Esophagus muscularis mucosa (tissue), 4 donors: ENCODE results near the gene MCOLN1. TPM values are rescaled to one million over a fixed set of nuclear protein-coding genes. Genes with fewer than 3 reads are reported as not detected.

Experiments
- DNase-seq: peaks from one replicate; pipeline ENCODE4 v3.0.0-alpha.2; 2017; ENCODE audit errors: extremely low spot score
- H3K27ac ChIP-seq, 4 donors: fragments of 200-600 bp; sonication (generic); replicated peaks in 1 of 4; 1 replicate in 3 of 4; 2 replicates in 1 of 4; pipeline ENCODE4 v1.5.1; 2016 to 2019; ENCODE audit warnings: mild to moderate bottlenecking in 1 of 4
- H3K27me3 ChIP-seq, 4 donors: fragments of 200-600 bp; sonication (generic); one replicate each; pipeline versions ENCODE4 v1.5.1 to v1.6.0; 2016 to 2019
- H3K36me3 ChIP-seq, 4 donors: fragments of 200-600 bp; sonication (generic); one replicate each; pipeline ENCODE4 v1.5.1; 2016 to 2019
- H3K4me1 ChIP-seq, 4 donors: fragments of 200-600 bp; sonication (generic); one replicate each; pipeline ENCODE4 v1.5.1; 2016 to 2019
- H3K4me3 ChIP-seq, 4 donors: fragments of 200-600 bp; sonication (generic); 1 replicate in 2 of 4; 2 replicates in 2 of 4; pipeline ENCODE4 v1.5.1; 2016 to 2019; ENCODE audit warnings: mild to moderate bottlenecking in 4 of 4, moderate library complexity in 1 of 4
- H3K9me3 ChIP-seq, 4 donors: fragments of 200-600 bp; sonication (generic); 1 replicate in 3 of 4; 2 replicates in 1 of 4; pipeline ENCODE4 v1.5.1; 2016 to 2019
- EP300 ChIP-seq: sonication (generic); formaldehyde crosslinking; IDR thresholded peaks from one replicate; pipeline ENCODE4 v1.6.1; 2017; ENCODE audit warnings: antibody characterized with exemption
- POLR2A ChIP-seq: fragments of 450-650 bp; IDR thresholded peaks from one replicate; pipeline ENCODE4 v1.6.1; 2017; ENCODE audit warnings: antibody characterized with exemption, moderate library complexity, mild to moderate bottlenecking, low read depth
- POLR2AphosphoS5 ChIP-seq, 2 donors: sonication (generic); formaldehyde crosslinking; IDR thresholded peaks; one replicate each; pipeline ENCODE4 v1.6.1; 2017; ENCODE audit warnings: antibody characterized with exemption in 2 of 2
- WGBS: methylation state at CpG from one replicate; pipeline ENCODE4 v1.1.5; 2018; 5-methylcytosine and 5-hydroxymethylcytosine counted together
- intact Hi-C: fragments of 100-400 bp; cut with DNase I; formaldehyde crosslinking; loops from one replicate; pipeline ENCODE4 v1.15.1; 2023
- total RNA-seq, 4 donors: library from RNA; depleted of rRNA; stranded (reverse); fragments of >200 nt; gene quantifications; one replicate each; pipeline versions ENCODE4 v1.1.0 to v1.2.1, GENCODE V29; 2016
- TF ChIP-seq, protein P1 (sequence below), 3 experiments: fragments of 200-600 bp in 2 of 3; fragments of 450-650 bp in 1 of 3; sonication (generic) in 2 of 3; IDR thresholded peaks; one replicate each; pipeline ENCODE4 v1.5.1; 2017 to 2019; ENCODE audit warnings: antibody characterized with exemption in 3 of 3, mild to moderate bottlenecking in 2 of 3, moderate library complexity in 1 of 3

The MCOLN1 gene
- total RNA-seq, 4 donors from 2014 or later: 11.3 to 20.7 (median 14.4) TPM

DNA sequence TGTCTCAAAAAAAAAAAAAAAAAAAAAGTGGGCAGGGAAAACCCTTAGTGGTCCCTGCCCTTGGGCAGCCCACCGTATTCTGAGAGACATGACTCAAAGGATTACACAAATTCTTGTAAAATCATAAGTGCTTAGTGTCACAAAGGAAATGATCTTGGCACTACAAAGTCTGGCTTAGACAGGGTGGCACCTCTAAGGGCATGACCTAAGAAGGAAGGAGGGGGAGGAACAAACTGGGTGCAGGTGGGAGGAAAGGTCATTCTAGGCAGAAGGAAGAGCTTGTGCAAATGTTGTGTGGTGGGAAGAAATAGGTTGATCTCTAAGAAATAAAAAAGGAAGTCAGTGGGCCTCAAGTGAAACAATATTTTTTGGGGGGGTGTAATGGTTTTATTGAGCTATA, 23.5 kb downstream of the MCOLN1 start:
- H3K27ac ChIP-seq: no peak overlapping the region
- H3K9me3 ChIP-seq: no peaks in the 10 kb centered on the region
- H3K4me3 ChIP-seq: no peak overlapping the region
- no peak for DNase-seq
- H3K27me3 ChIP-seq: no peaks in the 10 kb centered on the region
- no peak for TF ChIP-seq POLR2A
- TF ChIP-seq EP300: no peak
- TF ChIP-seq POLR2AphosphoS5 (IDR thresholded peaks at IDR 0.05): no peak
- TF ChIP-seq, protein P1, sequence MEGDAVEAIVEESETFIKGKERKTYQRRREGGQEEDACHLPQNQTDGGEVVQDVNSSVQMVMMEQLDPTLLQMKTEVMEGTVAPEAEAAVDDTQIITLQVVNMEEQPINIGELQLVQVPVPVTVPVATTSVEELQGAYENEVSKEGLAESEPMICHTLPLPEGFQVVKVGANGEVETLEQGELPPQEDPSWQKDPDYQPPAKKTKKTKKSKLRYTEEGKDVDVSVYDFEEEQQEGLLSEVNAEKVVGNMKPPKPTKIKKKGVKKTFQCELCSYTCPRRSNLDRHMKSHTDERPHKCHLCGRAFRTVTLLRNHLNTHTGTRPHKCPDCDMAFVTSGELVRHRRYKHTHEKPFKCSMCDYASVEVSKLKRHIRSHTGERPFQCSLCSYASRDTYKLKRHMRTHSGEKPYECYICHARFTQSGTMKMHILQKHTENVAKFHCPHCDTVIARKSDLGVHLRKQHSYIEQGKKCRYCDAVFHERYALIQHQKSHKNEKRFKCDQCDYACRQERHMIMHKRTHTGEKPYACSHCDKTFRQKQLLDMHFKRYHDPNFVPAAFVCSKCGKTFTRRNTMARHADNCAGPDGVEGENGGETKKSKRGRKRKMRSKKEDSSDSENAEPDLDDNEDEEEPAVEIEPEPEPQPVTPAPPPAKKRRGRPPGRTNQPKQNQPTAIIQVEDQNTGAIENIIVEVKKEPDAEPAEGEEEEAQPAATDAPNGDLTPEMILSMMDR (IDR thresholded peaks at IDR 0.05): no peak
- intact Hi-C loops: no loop called here
- 67% methylated on average over 1 of the region's 1 CpG for WGBS
- peaks cover 1 to 4% (median 3%) of the 10 kb centered on the region in 4 donors for H3K4me1 ChIP-seq
- peaks cover 38 to 81% (median 58%) of the 10 kb centered on the region in 4 donors for H3K36me3 ChIP-seq

DNA sequence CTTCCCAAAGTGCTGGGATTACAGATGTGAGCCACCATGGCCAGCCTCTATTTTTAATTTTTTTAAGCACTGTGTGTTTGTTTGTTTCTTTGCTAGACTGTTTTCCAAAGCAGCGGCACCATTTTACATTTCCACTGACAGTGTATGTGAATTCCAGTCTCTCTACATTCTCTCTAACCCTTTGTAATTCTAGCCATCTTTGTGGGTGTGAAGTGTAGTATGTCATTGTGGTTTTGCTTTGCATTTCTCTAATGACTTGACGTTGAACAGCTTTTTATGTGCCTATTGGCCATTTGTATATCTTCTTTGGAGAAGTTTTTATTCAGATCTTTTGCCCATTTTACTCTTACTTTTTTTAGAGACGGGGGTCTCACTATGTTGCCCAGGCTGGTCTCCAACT, 24.7 kb downstream of the MCOLN1 start:
- intact Hi-C loops: no loop called here
- no peak overlapping the region for H3K4me3 ChIP-seq

DNA sequence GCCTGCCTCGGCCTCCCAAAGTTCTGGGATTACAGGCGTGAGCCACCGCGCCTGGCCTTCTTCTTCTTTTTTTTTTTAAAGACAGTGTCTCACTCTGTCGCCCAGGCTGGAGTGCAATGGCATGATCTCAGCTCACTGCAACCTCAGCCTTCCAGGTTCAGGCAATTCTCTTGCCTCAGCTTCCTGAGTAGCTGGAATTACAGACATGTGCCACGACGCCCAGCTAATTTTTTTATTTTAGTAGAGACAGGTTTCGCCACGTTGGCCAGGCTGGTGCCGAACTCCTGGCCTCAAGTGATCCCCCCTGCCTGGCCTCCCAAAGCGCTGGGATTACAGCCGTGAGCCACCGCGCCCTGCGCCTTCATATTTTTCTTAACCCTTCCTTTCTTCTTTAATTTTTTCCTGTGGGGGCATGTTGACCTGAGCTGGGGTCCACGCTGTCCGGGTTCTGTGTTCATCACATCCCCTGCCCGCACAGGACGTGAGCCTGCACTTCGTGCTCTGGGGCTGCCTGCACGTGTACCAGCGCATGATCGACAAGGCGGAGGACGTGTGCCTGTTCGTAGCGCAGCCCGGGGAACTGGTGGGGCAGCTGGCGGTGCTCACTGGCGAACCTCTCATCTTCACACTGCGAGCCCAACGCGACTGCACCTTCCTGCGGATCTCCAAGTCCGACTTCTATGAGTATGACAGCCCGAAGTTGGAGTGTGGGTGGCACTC, 27.2 kb downstream of the MCOLN1 start:
- TF ChIP-seq, protein P1 (IDR thresholded peaks at IDR 0.05): no peak
- TF ChIP-seq EP300: no peak
- no peak for TF ChIP-seq POLR2A
- TF ChIP-seq POLR2AphosphoS5 (IDR thresholded peaks at IDR 0.05): no peak
- Histone ChIP-seq H3K36me3 (peaks cover 21 to 74% (median 50%) of the 10 kb centered on the region in 4 donors), H3K27ac (no peak overlapping the region), H3K4me3 (no peak overlapping the region), H3K4me1 (peaks cover 5 to 15% (median 13%) of the 10 kb centered on the region in 4 donors), H3K9me3 (no peaks in the 10 kb centered on the region), H3K27me3 (no peaks in the 10 kb centered on the region)
- WGBS: 92% methylated on average over 36 of the region's 36 CpGs
- intact Hi-C loops: no loop called here
- DNase-seq: no peak

More for the DNA sequence above, 24.7 kb downstream of the MCOLN1 start:
- Histone ChIP-seq H3K9me3 (no peaks in the 10 kb centered on the region), H3K36me3 (peaks cover 26 to 77% (median 52%) of the 10 kb centered on the region in 4 donors), H3K27me3 (no peaks in the 10 kb centered on the region), H3K4me1 (peaks cover 5 to 15% (median 13%) of the 10 kb centered on the region in 4 donors), H3K27ac (no peak overlapping the region)
- TF ChIP-seq, protein P1 (IDR thresholded peaks at IDR 0.05): no peak
- no peak for TF ChIP-seq POLR2AphosphoS5 (IDR thresholded peaks at IDR 0.05)
- TF ChIP-seq EP300: no peak
- no peak for TF ChIP-seq POLR2A
- 88% methylated on average over 3 of the region's 3 CpGs for WGBS
- DNase-seq: no peak

DNA sequence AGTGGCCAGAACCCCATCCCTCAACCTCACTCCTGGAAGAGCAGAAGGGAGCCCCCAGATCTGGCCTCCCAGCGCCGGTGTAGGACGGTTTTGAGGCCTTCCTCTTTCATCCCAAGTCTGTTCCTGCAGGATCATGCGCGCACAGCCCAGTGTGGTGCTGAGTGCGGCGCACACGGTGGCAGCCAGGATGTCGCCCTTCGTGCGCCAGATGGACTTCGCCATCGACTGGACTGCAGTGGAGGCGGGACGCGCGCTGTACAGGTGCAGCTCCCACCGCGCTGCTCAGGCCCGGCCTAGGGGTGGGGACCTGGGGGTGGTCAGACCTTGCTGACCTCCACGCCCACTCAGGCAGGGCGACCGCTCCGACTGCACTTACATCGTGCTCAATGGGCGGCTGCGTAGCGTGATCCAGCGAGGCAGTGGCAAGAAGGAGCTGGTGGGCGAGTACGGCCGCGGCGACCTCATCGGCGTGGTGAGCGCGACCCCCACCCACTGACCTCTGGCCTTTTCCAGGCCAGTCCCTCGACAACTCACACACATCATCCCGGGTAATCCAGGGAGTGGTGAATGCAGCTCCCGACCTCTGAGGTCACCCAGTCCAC, 27.8 kb downstream of the MCOLN1 start:
- no peak for DNase-seq
- 90% methylated on average over 32 of the region's 41 CpGs for WGBS
- peaks cover 27 to 74% (median 51%) of the 10 kb centered on the region in 4 donors for H3K36me3 ChIP-seq
- H3K4me1 ChIP-seq: peaks cover 5 to 15% (median 13%) of the 10 kb centered on the region in 4 donors
- H3K27ac ChIP-seq: peak overlapping the region in 1 of 4 donors; percentile 44
- no peaks in the 10 kb centered on the region for H3K9me3 ChIP-seq
- intact Hi-C loops: no loop called here
- no peaks in the 10 kb centered on the region for H3K27me3 ChIP-seq
- no peak overlapping the region for H3K4me3 ChIP-seq
- TF ChIP-seq, protein P1 (IDR thresholded peaks at IDR 0.05): no peak
- TF ChIP-seq EP300 (no peak), POLR2AphosphoS5 (IDR thresholded peaks at IDR 0.05) (no peak)
